Endothelial cell of umbilical vein (primary cell): ENCODE data around the gene STX1A.
"Not testable (repeated sequence)": the region's sequence is repeated elsewhere in the genome, so short reads cannot be mapped to it uniquely, and the experiment has no call there.

Experiments used
- CTCF ChIP-seq, 2 donors: IDR thresholded peaks; 1 replicate in 1 of 2; 2 replicates in 1 of 2; pipeline ENCODE4 v1.5.1; 2011; ENCODE audit warnings: low read length in 2 of 2, mild to moderate bottlenecking in 2 of 2, moderate library complexity in 2 of 2, control low read depth in 1 of 2, inconsistent platforms in 1 of 2, low read depth in 1 of 2; ENCODE audit not compliant: insufficient read depth in 1 of 2; ENCODE audit errors: extremely low read depth in 1 of 2
- EZH2 ChIP-seq: IDR thresholded peaks from 2 replicates; pipeline ENCODE4 v1.6.1; 2012; ENCODE audit warnings: borderline replicate concordance, low read depth, mild to moderate bottlenecking, moderate library complexity, low read length, inconsistent platforms; ENCODE audit not compliant: severe bottlenecking
- GATA2 ChIP-seq: IDR thresholded peaks from 2 replicates; pipeline ENCODE4 v1.7.0; 2011; ENCODE audit warnings: low read depth, mild to moderate bottlenecking, moderate library complexity, mixed read lengths, low read length; ENCODE audit not compliant: insufficient read length, insufficient read depth
- MAX ChIP-seq: IDR thresholded peaks from 2 replicates; pipeline ENCODE4 v1.6.1; 2011; ENCODE audit not compliant: insufficient read depth, insufficient read length
- MYC ChIP-seq: IDR thresholded peaks from one replicate; pipeline ENCODE4 v1.6.1; 2011; ENCODE audit warnings: mild to moderate bottlenecking, low read depth, low read length
- POLR2A ChIP-seq: IDR thresholded peaks from 2 replicates; pipeline ENCODE4 v1.6.1; 2012; ENCODE audit warnings: low read depth, mild to moderate bottlenecking, control low read depth, low read length
- POLR2AphosphoS5 ChIP-seq: IDR thresholded peaks from 2 replicates; pipeline ENCODE4 v1.6.1; 2012; ENCODE audit warnings: low read depth, mild to moderate bottlenecking, control low read depth, low read length, moderate library complexity; ENCODE audit not compliant: insufficient read depth

GRCh38 chr7:73655309-73655708 is 64.2 kb downstream of the STX1A start:
- TF ChIP-seq POLR2A; CTCF (IDR thresholded peaks at IDR 0.05; ENCODE audit: extremely low read depth in 1 of 2, insufficient read depth in 1 of 2, low read depth in 1 of 2, low read length in 2 of 2); POLR2AphosphoS5; GATA2; MAX; EZH2; MYC: not testable (repeated sequence)
